HepG2 (cell line): ENCODE measurements around the gene PRPF38B. TPM values are rescaled to one million over a fixed set of nuclear protein-coding genes. Genes with fewer than 3 reads are reported as not detected.

Experiments used
- AGO2 ChIP-seq: fragments of 200-400 bp; formaldehyde crosslinking; optimal IDR thresholded peaks from 2 replicates; pipeline ENCODE3; 2017; ENCODE audit warnings: mild to moderate bottlenecking, low read depth, low read length, moderate library complexity
- BRCA1 ChIP-seq: sonication (generic); formaldehyde crosslinking; IDR thresholded peaks from 2 replicates; pipeline ENCODE4 v1.4.0; 2020; ENCODE audit warnings: missing genetic modification reagents
- CBX5 ChIP-seq: sonication (generic); formaldehyde crosslinking; IDR thresholded peaks from 2 replicates; pipeline ENCODE4 v1.4.0; 2020; ENCODE audit warnings: missing genetic modification reagents, borderline replicate concordance
- LCORL ChIP-seq, 2 experiments: fragments of 450-650 bp in 1 of 2; sonication (generic) in 1 of 2; formaldehyde crosslinking in 1 of 2; IDR thresholded peaks; 2 replicates each; pipeline versions ENCODE4 v1.5.0 to v1.6.1; 2017 to 2020; ENCODE audit warnings: antibody characterized with exemption in 1 of 2, missing genetic modification reagents in 1 of 2
- MED13 ChIP-seq: sonication (generic); formaldehyde crosslinking; IDR thresholded peaks from 2 replicates; pipeline ENCODE4 v1.5.0; 2020; ENCODE audit warnings: missing genetic modification reagents
- NCOA1 ChIP-seq: sonication (generic); formaldehyde crosslinking; IDR thresholded peaks from 2 replicates; pipeline ENCODE4 v1.9.0; 2021; ENCODE audit warnings: missing genetic modification reagents
- ONECUT2 ChIP-seq: sonication (generic); formaldehyde crosslinking; IDR thresholded peaks from 2 replicates; pipeline ENCODE4 v1.4.0; 2020; ENCODE audit warnings: missing genetic modification reagents
- PRMT3 ChIP-seq: sonication (generic); formaldehyde crosslinking; IDR thresholded peaks from 2 replicates; pipeline ENCODE4 v1.8.1; 2022; ENCODE audit warnings: low read depth, mild to moderate bottlenecking, moderate library complexity, missing genetic modification reagents, borderline replicate concordance
- RBM39 ChIP-seq: fragments of 200-400 bp; formaldehyde crosslinking; IDR thresholded peaks from one replicate; pipeline ENCODE4 v1.6.1; 2018; ENCODE audit warnings: antibody characterized with exemption, mild to moderate bottlenecking, low read depth, low read length; ENCODE audit not compliant: poor library complexity, severe bottlenecking
- SNAI1 ChIP-seq: sonication (generic); formaldehyde crosslinking; IDR thresholded peaks from 2 replicates; pipeline ENCODE4 v1.5.0; 2020; ENCODE audit warnings: mild to moderate bottlenecking, missing genetic modification reagents, borderline replicate concordance
- SPEN ChIP-seq: sonication (generic); formaldehyde crosslinking; IDR thresholded peaks from 2 replicates; pipeline ENCODE4 v1.5.1; 2020; ENCODE audit warnings: low read depth, mild to moderate bottlenecking, missing genetic modification reagents
- SRF ChIP-seq: IDR thresholded peaks from 2 replicates; pipeline ENCODE4 v1.6.1; 2011; ENCODE audit warnings: mild to moderate bottlenecking, low read depth, low read length, moderate library complexity
- SRSF1 ChIP-seq: fragments of 200-400 bp; formaldehyde crosslinking; optimal IDR thresholded peaks from 2 replicates; pipeline ENCODE3; 2017; ENCODE audit warnings: mild to moderate bottlenecking, low read depth, low read length, moderate library complexity
- TARDBP ChIP-seq: sonication (generic); formaldehyde crosslinking; IDR thresholded peaks from 2 replicates; pipeline ENCODE4 v1.8.0; 2022; ENCODE audit warnings: mild to moderate bottlenecking, missing genetic modification reagents
- ZNF124 ChIP-seq: sonication (generic); formaldehyde crosslinking; IDR thresholded peaks from 2 replicates; pipeline ENCODE4 v1.4.0; 2020; ENCODE audit warnings: missing genetic modification reagents
- ZNF253 ChIP-seq: sonication (generic); formaldehyde crosslinking; IDR thresholded peaks from 2 replicates; pipeline ENCODE4 v1.8.0; 2022; ENCODE audit warnings: mild to moderate bottlenecking, missing genetic modification reagents, borderline replicate concordance
- ZNF354B ChIP-seq: sonication (generic); formaldehyde crosslinking; IDR thresholded peaks from 2 replicates; pipeline ENCODE4 v1.8.0; 2022; ENCODE audit warnings: mild to moderate bottlenecking, missing genetic modification reagents
- ZNF577 ChIP-seq: sonication (generic); formaldehyde crosslinking; IDR thresholded peaks from 2 replicates; pipeline ENCODE4 v1.4.0; 2020; ENCODE audit warnings: mild to moderate bottlenecking, low read depth, missing genetic modification reagents, borderline replicate concordance
- ZNF619 ChIP-seq: sonication (generic); formaldehyde crosslinking; IDR thresholded peaks from 2 replicates; pipeline ENCODE4 v1.4.0; 2020; ENCODE audit warnings: mild to moderate bottlenecking, missing genetic modification reagents
- ZNF879 ChIP-seq: sonication (generic); formaldehyde crosslinking; IDR thresholded peaks from 2 replicates; pipeline ENCODE4 v1.8.1; 2023; ENCODE audit warnings: missing genetic modification reagents
- polyA plus RNA-seq, 8 experiments: library from polyadenylated mRNA; depleted of rRNA in 3 of 8; stranded (reverse) in 7 of 8; unstranded in 1 of 8; fragments of >200 nt; fragmentation: Illumina TruSeq in 4 of 8; extraction: Trizol in 4 of 8; gene quantifications; 2 replicates each; pipeline versions ENCODE4 v1.2.1 to v1.2.3, GENCODE V29; 2011 to 2016; ENCODE audit warnings: low read depth in 4 of 8, missing spikeins in 1 of 8, mixed read lengths in 1 of 8; ENCODE audit not compliant: insufficient read depth in 1 of 8
- total RNA-seq, 5 experiments: library from RNA; depleted of rRNA; stranded (reverse); fragments of >200 nt; fragmentation: Illumina TruSeq; extraction: Trizol; gene quantifications; 2 replicates each; pipeline ENCODE4 v1.2.3, GENCODE V29; 2016; ENCODE audit warnings: low read depth in 1 of 5
- TF ChIP-seq, protein P1 (sequence below): sonication (generic); formaldehyde crosslinking; IDR thresholded peaks from 2 replicates; pipeline ENCODE4 v1.8.1; 2023; ENCODE audit warnings: mild to moderate bottlenecking, missing genetic modification reagents
- TF ChIP-seq, protein P2 (sequence below): sonication (generic); formaldehyde crosslinking; IDR thresholded peaks from 2 replicates; pipeline ENCODE4 v1.5.0; 2020; ENCODE audit warnings: mild to moderate bottlenecking, missing genetic modification reagents, borderline replicate concordance
- TF ChIP-seq, protein P3 (sequence below): sonication (generic); formaldehyde crosslinking; IDR thresholded peaks from 2 replicates; pipeline ENCODE4 v1.5.0; 2020; ENCODE audit warnings: missing genetic modification reagents
- TF ChIP-seq, protein P4 (sequence below): sonication (generic); formaldehyde crosslinking; IDR thresholded peaks from 2 replicates; pipeline ENCODE4 v1.5.0; 2020; ENCODE audit warnings: missing genetic modification reagents, mild to moderate bottlenecking, borderline replicate concordance

PRPF38B gene
- total and polyA plus RNA-seq, 2 of the 13 experiments (the other 11 are each of a cell fraction or from before 2014, with no cell fraction given), result 25.7 to 29.7 TPM

DNA sequence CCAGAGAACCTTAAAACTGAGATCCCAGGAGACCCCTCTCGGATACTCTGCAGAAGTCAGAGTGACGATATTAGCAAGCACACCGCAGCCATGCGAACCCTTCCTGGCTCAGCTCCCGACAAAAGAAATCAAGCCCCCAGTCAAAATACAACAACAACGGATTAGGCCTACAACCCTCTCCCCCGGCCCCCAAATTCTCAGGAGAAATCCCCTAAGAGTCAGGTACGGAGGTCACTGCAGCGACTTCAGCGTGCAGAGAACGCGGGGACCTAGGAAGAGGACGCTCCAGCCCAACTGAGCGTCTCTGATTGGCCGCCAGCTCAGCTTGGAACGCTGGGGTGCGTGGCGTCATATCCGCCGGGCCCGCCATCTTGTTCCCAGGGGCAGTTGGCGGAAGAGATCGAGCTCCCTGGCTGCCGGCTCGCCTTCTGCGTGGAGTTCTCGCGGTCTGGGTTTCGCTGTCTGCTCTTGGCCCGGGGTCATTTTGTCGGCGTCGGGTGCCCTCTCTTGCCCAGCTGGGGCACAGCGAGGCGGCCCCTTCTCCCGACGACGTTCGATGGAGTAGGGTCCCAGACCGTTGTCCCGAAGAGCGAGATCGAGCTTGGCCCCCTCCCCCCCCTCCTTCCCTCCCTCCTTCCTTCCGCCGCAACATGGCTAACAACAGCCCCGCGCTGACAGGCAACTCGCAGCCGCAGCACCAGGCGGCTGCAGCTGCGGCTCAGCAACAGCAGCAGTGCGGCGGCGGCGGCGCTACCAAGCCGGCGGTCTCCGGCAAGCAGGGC is at the start of gene PRPF38B (continued):
- TF ChIP-seq PRMT3 (CRISPR knock-in tag) (no peak), MED13 (peak; percentile 75), ZNF577 (CRISPR knock-in tag) (peak; percentile 61; the same call in 1 of the 2 replicates), ZNF619 (no peak; the same call in 1 of the 2 replicates), SRSF1 (peak; percentile 79), ZNF124 (CRISPR knock-in tag) (0 out of 2 replicates have a peak, but pooled peaks have one; percentile 43), ZNF879 (CRISPR knock-in tag) (peak; percentile 84), AGO2 (peak; percentile 93), NCOA1 (CRISPR knock-in tag) (no peak), RBM39 (peak; percentile 84), LCORL (IDR thresholded peaks at IDR 0.05) (peak; percentile 67; the same call in 1 of the 2 replicates), LCORL (CRISPR knock-in tag; IDR thresholded peaks at IDR 0.05) (peak; percentile 64), ZNF354B (no peak), SRF (no peak), SNAI1 (CRISPR knock-in tag) (peak; percentile 39; the same call in 1 of the 2 replicates), TARDBP (CRISPR knock-in tag) (peak; percentile 66; the same call in 1 of the 2 replicates), CBX5 (CRISPR knock-in tag) (0 out of 2 replicates have a peak, but pooled peaks have one; percentile 42), ONECUT2 (CRISPR knock-in tag) (peak; percentile 50; the same call in 1 of the 2 replicates), ZNF253 (CRISPR knock-in tag) (0 out of 2 replicates have a peak, but pooled peaks have one; percentile 54), SPEN (CRISPR knock-in tag) (peak; percentile 71), BRCA1 (peak; percentile 38; the same call in 1 of the 2 replicates)
- TF ChIP-seq, protein P1, sequence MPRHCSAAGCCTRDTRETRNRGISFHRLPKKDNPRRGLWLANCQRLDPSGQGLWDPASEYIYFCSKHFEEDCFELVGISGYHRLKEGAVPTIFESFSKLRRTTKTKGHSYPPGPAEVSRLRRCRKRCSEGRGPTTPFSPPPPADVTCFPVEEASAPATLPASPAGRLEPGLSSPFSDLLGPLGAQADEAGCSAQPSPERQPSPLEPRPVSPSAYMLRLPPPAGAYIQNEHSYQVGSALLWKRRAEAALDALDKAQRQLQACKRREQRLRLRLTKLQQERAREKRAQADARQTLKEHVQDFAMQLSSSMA (CRISPR knock-in tag), result no peak
- TF ChIP-seq, protein P2, sequence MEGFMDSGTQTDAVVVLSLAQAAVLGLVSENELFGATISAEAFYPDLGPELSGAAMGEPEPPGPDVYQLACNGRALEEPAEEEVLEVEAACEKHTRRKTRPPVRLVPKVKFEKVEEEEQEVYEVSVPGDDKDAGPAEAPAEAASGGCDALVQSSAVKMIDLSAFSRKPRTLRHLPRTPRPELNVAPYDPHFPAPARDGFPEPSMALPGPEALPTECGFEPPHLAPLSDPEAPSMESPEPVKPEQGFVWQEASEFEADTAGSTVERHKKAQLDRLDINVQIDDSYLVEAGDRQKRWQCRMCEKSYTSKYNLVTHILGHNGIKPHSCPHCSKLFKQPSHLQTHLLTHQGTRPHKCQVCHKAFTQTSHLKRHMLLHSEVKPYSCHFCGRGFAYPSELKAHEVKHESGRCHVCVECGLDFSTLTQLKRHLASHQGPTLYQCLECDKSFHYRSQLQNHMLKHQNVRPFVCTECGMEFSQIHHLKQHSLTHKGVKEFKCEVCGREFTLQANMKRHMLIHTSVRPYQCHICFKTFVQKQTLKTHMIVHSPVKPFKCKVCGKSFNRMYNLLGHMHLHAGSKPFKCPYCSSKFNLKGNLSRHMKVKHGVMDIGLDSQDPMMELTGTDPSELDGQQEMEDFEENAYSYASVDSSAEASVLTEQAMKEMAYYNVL, result peak; percentile 62
- TF ChIP-seq, protein P3, sequence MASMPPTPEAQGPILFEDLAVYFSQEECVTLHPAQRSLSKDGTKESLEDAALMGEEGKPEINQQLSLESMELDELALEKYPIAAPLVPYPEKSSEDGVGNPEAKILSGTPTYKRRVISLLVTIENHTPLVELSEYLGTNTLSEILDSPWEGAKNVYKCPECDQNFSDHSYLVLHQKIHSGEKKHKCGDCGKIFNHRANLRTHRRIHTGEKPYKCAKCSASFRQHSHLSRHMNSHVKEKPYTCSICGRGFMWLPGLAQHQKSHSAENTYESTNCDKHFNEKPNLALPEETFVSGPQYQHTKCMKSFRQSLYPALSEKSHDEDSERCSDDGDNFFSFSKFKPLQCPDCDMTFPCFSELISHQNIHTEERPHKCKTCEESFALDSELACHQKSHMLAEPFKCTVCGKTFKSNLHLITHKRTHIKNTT (CRISPR knock-in tag), result no peak
- TF ChIP-seq, protein P4, sequence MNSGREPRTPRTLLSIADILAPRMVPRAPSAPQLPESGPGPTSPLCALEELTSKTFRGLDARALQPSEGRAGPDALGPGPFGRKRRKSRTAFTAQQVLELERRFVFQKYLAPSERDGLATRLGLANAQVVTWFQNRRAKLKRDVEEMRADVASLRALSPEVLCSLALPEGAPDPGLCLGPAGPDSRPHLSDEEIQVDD, result peak; percentile 16; the same call in 1 of the 2 replicates
